HEK293 (cell line): ENCODE results near the gene PRKG1.

Source experiments
- CTCF ChIA-PET: fragments of 350-600 bp; formaldehyde crosslinking; extraction: SDS; loops from one replicate; lab custom pipeline; 2021; ENCODE audit warnings: antibody characterized with exemption; lab: Yijun Ruan, JAX
- POLR2A ChIA-PET: fragments of 300-600 bp; formaldehyde crosslinking; extraction: SDS; loops from one replicate; lab custom pipeline; 2020; ENCODE audit warnings: antibody characterized with exemption, inconsistent platforms; lab: Yijun Ruan, JAX
- H3K27ac ChIP-seq: fragments of 200-500 bp; sonication (Bioruptor generic); 2 replicates; pipeline ENCODE4 v1.5.1; 2014; ENCODE audit warnings: low read depth, low read length, control low read depth, inconsistent platforms; ENCODE audit errors: extremely low read depth
- H3K36me3 ChIP-seq, 2 experiments: fragments of 200-500 bp in 1 of 2; sonication (Bioruptor generic) in 1 of 2; 1 replicate in 1 of 2; 2 replicates in 1 of 2; pipeline ENCODE4 v1.5.1; 2014 to 2017; ENCODE audit warnings: inconsistent platforms in 2 of 2, low read length in 2 of 2; ENCODE audit not compliant: control insufficient read depth in 2 of 2, insufficient read depth in 1 of 2
- H3K4me1 ChIP-seq: fragments of 200-500 bp; sonication (Bioruptor generic); 2 replicates; pipeline ENCODE4 v1.5.1; 2014; ENCODE audit warnings: mild to moderate bottlenecking, low read length, inconsistent platforms; ENCODE audit not compliant: control insufficient read depth, insufficient read depth
- H3K4me3 ChIP-seq: 2 replicates; pipeline ENCODE4 v1.5.1; 2011; ENCODE audit warnings: low read depth, mild to moderate bottlenecking, control low read depth, low read length, moderate library complexity
- H3K9me3 ChIP-seq: fragments of 200-500 bp; sonication (Bioruptor generic); 2 replicates; pipeline ENCODE4 v1.5.1; 2014; ENCODE audit warnings: low read depth, low read length, inconsistent platforms; ENCODE audit not compliant: control insufficient read depth, insufficient read depth
- GFI1B ChIP-seq: fragments of 450-650 bp; formaldehyde crosslinking; IDR thresholded peaks from 2 replicates; pipeline ENCODE4 v1.5.1; 2016; ENCODE audit warnings: missing biosample characterization, missing genetic modification characterization
- GLIS2 ChIP-seq: fragments of 450-650 bp; formaldehyde crosslinking; IDR thresholded peaks from 2 replicates; pipeline ENCODE4 v1.5.1; 2016; ENCODE audit warnings: missing biosample characterization, missing genetic modification characterization
- HOXC10 ChIP-seq: sonication (generic); formaldehyde crosslinking; IDR thresholded peaks from 2 replicates; pipeline ENCODE4 v1.8.1; 2023; ENCODE audit warnings: mild to moderate bottlenecking, missing genetic modification reagents
- MYNN ChIP-seq: fragments of 450-650 bp; formaldehyde crosslinking; IDR thresholded peaks from 2 replicates; pipeline ENCODE4 v1.5.1; 2016; ENCODE audit warnings: missing biosample characterization, missing genetic modification characterization, borderline replicate concordance
- ZBTB7A ChIP-seq: fragments of 450-650 bp; formaldehyde crosslinking; IDR thresholded peaks from 2 replicates; pipeline ENCODE4 v1.5.1; 2016; ENCODE audit warnings: low read depth, missing biosample characterization, missing genetic modification characterization
- ZNF10 ChIP-seq: fragments of 450-650 bp; formaldehyde crosslinking; IDR thresholded peaks from 2 replicates; pipeline ENCODE4 v1.5.1; 2017; ENCODE audit warnings: missing biosample characterization, missing genetic modification characterization
- ZNF248 ChIP-seq: fragments of 450-650 bp; formaldehyde crosslinking; IDR thresholded peaks from 2 replicates; pipeline ENCODE4 v1.5.1; 2017; ENCODE audit warnings: missing biosample characterization, missing genetic modification characterization
- ZNF341 ChIP-seq: fragments of 450-650 bp; formaldehyde crosslinking; IDR thresholded peaks from 2 replicates; pipeline ENCODE4; 2016; ENCODE audit warnings: low read depth, missing biosample characterization, missing genetic modification characterization
- ZNF354C ChIP-seq: fragments of 450-650 bp; formaldehyde crosslinking; IDR thresholded peaks from 2 replicates; pipeline ENCODE4 v1.5.1; 2016; ENCODE audit warnings: missing biosample characterization, missing genetic modification characterization, low read depth, borderline replicate concordance
- ZNF521 ChIP-seq: fragments of 450-650 bp; formaldehyde crosslinking; IDR thresholded peaks from 2 replicates; pipeline ENCODE4 v1.5.1; 2017; ENCODE audit warnings: missing biosample characterization, mild to moderate bottlenecking, missing genetic modification characterization
- ZNF530 ChIP-seq: fragments of 450-650 bp; formaldehyde crosslinking; IDR thresholded peaks from 2 replicates; pipeline ENCODE4 v1.5.1; 2016; ENCODE audit warnings: low read depth, missing biosample characterization, missing genetic modification characterization
- ZNF558 ChIP-seq: fragments of 450-650 bp; formaldehyde crosslinking; IDR thresholded peaks from 2 replicates; pipeline ENCODE4 v1.5.1; 2016; ENCODE audit warnings: missing biosample characterization, missing genetic modification characterization
- ZNF571 ChIP-seq: fragments of 450-650 bp; formaldehyde crosslinking; IDR thresholded peaks from 2 replicates; pipeline ENCODE4 v1.5.0; 2017; ENCODE audit warnings: missing biosample characterization, missing genetic modification characterization
- ZNF623 ChIP-seq: fragments of 450-650 bp; formaldehyde crosslinking; IDR thresholded peaks from 2 replicates; pipeline ENCODE4 v1.5.1; 2016; ENCODE audit warnings: missing biosample characterization, missing genetic modification characterization
- ZNF654 ChIP-seq: fragments of 450-650 bp; formaldehyde crosslinking; IDR thresholded peaks from 2 replicates; pipeline ENCODE4 v1.5.1; 2016; ENCODE audit warnings: low read depth, missing biosample characterization, missing genetic modification characterization
- ZNF670 ChIP-seq: fragments of 450-650 bp; formaldehyde crosslinking; IDR thresholded peaks from 2 replicates; pipeline ENCODE4 v1.5.1; 2016; ENCODE audit warnings: missing biosample characterization, missing genetic modification characterization, low read depth
- ZNF747 ChIP-seq: fragments of 450-650 bp; formaldehyde crosslinking; IDR thresholded peaks from 2 replicates; pipeline ENCODE4 v1.5.1; 2016; ENCODE audit warnings: missing biosample characterization, missing genetic modification characterization
- ZSCAN23 ChIP-seq: fragments of 450-650 bp; formaldehyde crosslinking; IDR thresholded peaks from 2 replicates; pipeline ENCODE4 v1.5.1; 2016; ENCODE audit warnings: missing biosample characterization, missing genetic modification characterization
- ZSCAN30 ChIP-seq: fragments of 450-650 bp; IDR thresholded peaks from 2 replicates; pipeline ENCODE4 v1.5.1; 2018; ENCODE audit warnings: missing biosample characterization, mild to moderate bottlenecking, missing genetic modification characterization, moderate library complexity
- TF ChIP-seq, protein P1 (sequence below): fragments of 450-650 bp; formaldehyde crosslinking; IDR thresholded peaks from 2 replicates; pipeline ENCODE4 v1.5.1; 2016; ENCODE audit warnings: missing biosample characterization, missing genetic modification characterization
- TF ChIP-seq, protein P2 (sequence below): fragments of 450-650 bp; formaldehyde crosslinking; IDR thresholded peaks from 2 replicates; pipeline ENCODE4 v1.5.1; 2017; ENCODE audit warnings: missing biosample characterization, missing genetic modification characterization
- TF ChIP-seq, protein P3 (sequence below): fragments of 450-650 bp; formaldehyde crosslinking; IDR thresholded peaks from 2 replicates; pipeline ENCODE4 v1.5.1; 2016; ENCODE audit warnings: missing biosample characterization, missing genetic modification characterization

PRKG1 gene

DNA sequence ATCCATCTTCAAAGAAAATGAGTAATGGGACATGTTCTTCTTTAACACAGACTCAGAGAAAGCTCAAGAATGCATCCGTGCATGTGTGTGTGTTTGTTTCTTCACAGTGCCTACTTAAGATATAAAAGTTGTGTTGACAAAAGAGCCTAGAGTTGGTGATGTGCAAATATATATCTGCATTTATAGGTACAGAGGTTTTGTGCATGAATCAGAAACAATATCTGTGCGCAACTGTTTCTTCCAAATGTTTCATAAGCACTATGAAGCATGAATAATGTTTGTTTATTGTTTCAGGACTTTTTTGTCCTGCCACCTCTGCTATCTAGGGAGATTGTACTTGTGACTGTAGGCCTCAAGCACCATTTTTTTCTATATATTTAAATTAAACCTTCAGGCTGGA, 395.4 kb downstream of the PRKG1 start (continued):
- TF ChIP-seq, protein P1, sequence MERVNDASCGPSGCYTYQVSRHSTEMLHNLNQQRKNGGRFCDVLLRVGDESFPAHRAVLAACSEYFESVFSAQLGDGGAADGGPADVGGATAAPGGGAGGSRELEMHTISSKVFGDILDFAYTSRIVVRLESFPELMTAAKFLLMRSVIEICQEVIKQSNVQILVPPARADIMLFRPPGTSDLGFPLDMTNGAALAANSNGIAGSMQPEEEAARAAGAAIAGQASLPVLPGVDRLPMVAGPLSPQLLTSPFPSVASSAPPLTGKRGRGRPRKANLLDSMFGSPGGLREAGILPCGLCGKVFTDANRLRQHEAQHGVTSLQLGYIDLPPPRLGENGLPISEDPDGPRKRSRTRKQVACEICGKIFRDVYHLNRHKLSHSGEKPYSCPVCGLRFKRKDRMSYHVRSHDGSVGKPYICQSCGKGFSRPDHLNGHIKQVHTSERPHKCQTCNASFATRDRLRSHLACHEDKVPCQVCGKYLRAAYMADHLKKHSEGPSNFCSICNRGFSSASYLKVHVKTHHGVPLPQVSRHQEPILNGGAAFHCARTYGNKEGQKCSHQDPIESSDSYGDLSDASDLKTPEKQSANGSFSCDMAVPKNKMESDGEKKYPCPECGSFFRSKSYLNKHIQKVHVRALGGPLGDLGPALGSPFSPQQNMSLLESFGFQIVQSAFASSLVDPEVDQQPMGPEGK (tag by site-specific recombination), result no peak
- TF ChIP-seq ZNF747, result no peak
- TF ChIP-seq GFI1B, result no peak
- TF ChIP-seq, all 188 proteins: peak for 0

DNA sequence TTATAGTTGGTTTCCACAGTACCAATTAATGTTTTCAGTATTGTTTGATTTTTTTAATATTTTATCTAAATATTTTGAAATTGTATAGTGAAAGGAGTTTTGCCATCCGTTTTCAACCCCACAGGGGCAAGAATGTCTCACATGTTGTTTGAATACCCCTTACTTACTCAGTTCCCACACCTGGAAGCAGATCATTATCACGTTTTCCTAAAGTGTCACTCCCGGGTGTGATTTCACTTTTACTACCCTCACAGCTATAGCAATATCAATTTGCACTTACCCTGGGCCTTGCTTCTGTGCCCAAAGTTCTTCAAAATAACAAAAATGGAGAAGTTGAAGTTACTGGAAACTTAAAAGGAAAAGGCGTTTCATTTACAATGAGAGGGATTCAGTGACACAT, 397.0 kb downstream of the PRKG1 start:
- ChIA-PET POLR2A (no interaction called here), CTCF (no interaction called here)
- Histone ChIP-seq H3K4me1 (no peaks in the 10 kb centered on the region), H3K27ac (no peak overlapping the region), H3K36me3 (no peaks in the 10 kb centered on the region), H3K4me3 (no peak overlapping the region), H3K9me3 (no peaks in the 10 kb centered on the region)
- TF ChIP-seq ZNF341 (tag by site-specific recombination), result no peak
- TF ChIP-seq ZNF248, result no peak
- TF ChIP-seq ZNF670 (tag by site-specific recombination), result no peak
- TF ChIP-seq ZNF623 (tag by site-specific recombination), result no peak
- no peak for TF ChIP-seq ZNF521 (tag by site-specific recombination)
- no peak for TF ChIP-seq ZNF354C (tag by site-specific recombination)
- no peak for TF ChIP-seq ZBTB7A (tag by site-specific recombination)
- no peak for TF ChIP-seq ZSCAN30
- TF ChIP-seq, protein P2, sequence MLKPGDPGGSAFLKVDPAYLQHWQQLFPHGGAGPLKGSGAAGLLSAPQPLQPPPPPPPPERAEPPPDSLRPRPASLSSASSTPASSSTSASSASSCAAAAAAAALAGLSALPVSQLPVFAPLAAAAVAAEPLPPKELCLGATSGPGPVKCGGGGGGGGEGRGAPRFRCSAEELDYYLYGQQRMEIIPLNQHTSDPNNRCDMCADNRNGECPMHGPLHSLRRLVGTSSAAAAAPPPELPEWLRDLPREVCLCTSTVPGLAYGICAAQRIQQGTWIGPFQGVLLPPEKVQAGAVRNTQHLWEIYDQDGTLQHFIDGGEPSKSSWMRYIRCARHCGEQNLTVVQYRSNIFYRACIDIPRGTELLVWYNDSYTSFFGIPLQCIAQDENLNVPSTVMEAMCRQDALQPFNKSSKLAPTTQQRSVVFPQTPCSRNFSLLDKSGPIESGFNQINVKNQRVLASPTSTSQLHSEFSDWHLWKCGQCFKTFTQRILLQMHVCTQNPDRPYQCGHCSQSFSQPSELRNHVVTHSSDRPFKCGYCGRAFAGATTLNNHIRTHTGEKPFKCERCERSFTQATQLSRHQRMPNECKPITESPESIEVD (tag by site-specific recombination), result no peak
- TF ChIP-seq MYNN (tag by site-specific recombination), result no peak
- TF ChIP-seq ZNF571, result no peak
- no peak for TF ChIP-seq GLIS2 (tag by site-specific recombination)
- no peak for TF ChIP-seq GFI1B
- no peak for TF ChIP-seq HOXC10 (CRISPR knock-in tag)
- TF ChIP-seq ZNF10 (tag by site-specific recombination), result no peak
- no peak for TF ChIP-seq ZNF558 (tag by site-specific recombination)
- TF ChIP-seq, protein P3, sequence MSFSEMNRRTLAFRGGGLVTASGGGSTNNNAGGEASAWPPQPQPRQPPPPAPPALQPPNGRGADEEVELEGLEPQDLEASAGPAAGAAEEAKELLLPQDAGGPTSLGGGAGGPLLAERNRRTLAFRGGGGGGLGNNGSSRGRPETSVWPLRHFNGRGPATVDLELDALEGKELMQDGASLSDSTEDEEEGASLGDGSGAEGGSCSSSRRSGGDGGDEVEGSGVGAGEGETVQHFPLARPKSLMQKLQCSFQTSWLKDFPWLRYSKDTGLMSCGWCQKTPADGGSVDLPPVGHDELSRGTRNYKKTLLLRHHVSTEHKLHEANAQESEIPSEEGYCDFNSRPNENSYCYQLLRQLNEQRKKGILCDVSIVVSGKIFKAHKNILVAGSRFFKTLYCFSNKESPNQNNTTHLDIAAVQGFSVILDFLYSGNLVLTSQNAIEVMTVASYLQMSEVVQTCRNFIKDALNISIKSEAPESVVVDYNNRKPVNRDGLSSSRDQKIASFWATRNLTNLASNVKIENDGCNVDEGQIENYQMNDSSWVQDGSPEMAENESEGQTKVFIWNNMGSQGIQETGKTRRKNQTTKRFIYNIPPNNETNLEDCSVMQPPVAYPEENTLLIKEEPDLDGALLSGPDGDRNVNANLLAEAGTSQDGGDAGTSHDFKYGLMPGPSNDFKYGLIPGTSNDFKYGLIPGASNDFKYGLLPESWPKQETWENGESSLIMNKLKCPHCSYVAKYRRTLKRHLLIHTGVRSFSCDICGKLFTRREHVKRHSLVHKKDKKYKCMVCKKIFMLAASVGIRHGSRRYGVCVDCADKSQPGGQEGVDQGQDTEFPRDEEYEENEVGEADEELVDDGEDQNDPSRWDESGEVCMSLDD (tag by site-specific recombination), result no peak
- TF ChIP-seq ZNF654 (tag by site-specific recombination), result no peak
- TF ChIP-seq ZSCAN23 (tag by site-specific recombination), result no peak
- TF ChIP-seq ZNF530, result no peak
